Anterior cingulate cortex (tissue), 58 donors: ENCODE measurements around the gene ERGIC2.
"Not testable (repeated sequence)": the region's sequence is repeated elsewhere in the genome, so short reads cannot be mapped to it uniquely, and the experiment has no call there.

ENCODE experiments used
- DNase-seq, 58 donors: peaks; one replicate each; lab custom pipeline; 2025; lab: John Stamatoyannopoulos, UW

Gene ERGIC2, protein sequence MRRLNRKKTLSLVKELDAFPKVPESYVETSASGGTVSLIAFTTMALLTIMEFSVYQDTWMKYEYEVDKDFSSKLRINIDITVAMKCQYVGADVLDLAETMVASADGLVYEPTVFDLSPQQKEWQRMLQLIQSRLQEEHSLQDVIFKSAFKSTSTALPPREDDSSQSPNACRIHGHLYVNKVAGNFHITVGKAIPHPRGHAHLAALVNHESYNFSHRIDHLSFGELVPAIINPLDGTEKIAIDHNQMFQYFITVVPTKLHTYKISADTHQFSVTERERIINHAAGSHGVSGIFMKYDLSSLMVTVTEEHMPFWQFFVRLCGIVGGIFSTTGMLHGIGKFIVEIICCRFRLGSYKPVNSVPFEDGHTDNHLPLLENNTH

DNA sequence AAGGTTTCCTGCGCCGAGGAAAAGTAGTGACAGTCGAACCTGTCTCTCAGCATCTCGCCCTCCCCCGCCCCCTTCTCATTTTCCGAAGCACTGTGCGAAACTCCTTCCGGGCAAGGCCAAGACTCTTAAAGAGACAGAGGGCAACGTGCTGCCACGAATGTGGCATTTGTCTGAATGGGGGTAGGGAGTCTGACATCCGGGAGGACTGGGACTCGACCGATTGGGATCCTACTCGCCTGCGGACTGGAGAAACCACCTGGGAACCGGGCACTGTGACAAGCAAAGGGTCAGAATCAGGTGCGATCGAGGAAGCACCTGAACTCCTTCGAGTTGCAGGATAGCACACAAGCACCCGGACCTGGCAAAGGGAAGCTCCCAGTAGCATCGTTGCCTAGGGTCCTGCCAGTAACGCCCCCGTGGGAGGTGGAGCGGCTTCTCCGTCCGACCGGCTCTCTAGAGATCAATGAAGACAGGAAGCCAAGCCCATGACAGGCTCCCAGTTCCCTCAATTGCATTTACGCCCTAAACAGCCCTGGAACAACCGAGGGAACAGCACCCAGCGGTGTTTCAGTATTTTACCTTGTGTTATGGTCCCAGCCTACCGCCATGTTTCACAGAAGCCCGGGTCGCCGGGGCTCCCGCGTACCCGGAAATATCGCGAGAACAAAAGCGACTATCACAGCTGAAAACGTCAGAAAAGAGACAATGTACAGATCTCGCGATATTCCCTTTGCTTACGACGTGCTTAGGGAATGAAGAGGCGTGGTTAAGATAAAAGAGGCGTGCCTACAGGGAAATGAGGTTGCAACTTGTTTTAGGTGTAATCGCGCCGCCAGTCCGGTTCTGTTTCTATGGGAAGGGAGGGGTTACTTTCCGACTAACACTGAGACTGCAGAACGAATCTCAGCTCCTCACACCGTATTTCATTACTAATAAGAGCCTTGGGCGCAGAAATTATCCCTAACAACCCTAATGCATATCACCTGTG, at the start of gene ERGIC2:
Gene ERGIC2 (minus strand): TSS at position 637 of the 988 bp plus-strand sequence. CDS start 9,539 bp downstream, outside the sequence.
- DNase-seq: peak; percentile 24 to 96 (median 80)

DNA sequence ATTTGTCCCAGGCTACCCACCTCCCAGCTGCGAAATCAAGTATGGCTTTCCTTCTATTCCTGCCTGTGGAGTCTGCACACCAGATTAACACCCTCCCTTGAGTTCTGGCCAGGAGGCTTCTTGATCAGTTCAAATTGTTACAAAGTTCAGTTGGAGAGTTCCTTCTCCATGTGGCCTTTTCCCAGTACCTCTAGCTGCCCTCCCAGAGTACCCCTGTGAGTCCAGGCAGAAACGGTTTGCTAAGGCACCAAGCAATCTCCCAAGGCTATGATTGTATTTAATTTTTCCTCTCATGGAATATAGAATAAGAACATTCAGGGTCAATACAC, 49.7 kb upstream of the ERGIC2 start:
- no peak for DNase-seq

GRCh38 chr12:29429999-29430715, 49.2 kb upstream of the ERGIC2 start:
- DNase-seq: no peak

- no peak for DNase-seq
Measured at GRCh38 chr12:29428633-29429032, 47.7 kb upstream of the ERGIC2 start.

DNA sequence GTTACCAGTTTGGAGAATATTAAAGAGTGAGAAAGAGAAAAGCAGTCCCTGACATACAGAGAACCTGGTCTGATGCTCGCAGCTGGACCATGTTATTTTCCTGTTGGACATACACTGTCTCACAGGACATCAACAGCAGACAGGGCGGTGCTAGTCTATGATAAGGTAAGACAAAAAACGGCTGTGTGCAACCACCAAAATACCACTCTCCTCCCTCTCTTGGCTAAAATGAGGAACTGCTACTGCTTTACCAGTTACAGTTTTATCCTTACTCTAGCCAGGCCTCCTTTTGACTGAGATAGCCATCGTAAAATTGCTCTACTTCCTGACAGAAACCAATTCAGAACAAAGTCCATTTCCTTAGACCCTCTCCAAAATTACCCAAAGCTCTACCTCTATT, 47.0 kb upstream of the ERGIC2 start:
- no peak for DNase-seq

DNA sequence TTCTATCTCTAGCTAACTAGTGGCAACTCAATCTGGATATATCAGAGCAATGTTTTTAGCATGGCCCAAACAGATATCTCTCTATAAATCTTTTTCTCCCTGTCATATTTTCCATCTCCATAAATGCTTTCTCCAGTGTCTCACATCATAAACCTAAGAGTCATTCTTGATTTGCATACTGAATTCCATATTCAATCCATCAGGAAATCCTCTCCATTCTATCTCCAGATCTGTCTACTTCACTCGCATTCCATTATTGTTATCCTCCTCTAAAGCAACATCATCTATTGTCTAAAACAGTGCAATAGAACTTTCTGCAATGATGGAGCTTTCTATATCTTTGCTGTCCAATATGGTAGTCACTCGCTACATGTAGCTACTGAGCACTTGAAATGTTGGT, 45.5 kb upstream of the ERGIC2 start:
- DNase-seq: no peak

DNA sequence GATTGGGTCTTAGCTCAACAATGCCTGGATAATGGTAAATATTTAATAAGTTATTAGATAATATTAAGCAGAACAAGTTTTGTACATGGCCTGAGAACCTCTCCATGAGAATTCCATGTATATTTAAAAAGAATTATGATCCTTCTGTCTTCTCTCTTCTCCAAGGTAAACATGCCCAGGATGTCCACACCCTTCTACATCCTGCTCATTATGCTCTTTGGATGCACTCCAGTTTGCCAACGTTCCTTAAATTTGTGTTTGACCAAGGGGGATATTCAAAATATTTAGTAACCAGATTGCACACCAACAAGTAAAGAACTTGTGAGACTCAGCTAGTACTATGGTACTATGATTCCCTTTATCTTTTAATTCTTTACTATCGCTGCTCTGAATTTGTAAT, 44.8 kb upstream of the ERGIC2 start:
- DNase-seq: no peak

- no peak for DNase-seq
Measured at GRCh38 chr12:29416748-29417147, 35.8 kb upstream of the ERGIC2 start.

DNA sequence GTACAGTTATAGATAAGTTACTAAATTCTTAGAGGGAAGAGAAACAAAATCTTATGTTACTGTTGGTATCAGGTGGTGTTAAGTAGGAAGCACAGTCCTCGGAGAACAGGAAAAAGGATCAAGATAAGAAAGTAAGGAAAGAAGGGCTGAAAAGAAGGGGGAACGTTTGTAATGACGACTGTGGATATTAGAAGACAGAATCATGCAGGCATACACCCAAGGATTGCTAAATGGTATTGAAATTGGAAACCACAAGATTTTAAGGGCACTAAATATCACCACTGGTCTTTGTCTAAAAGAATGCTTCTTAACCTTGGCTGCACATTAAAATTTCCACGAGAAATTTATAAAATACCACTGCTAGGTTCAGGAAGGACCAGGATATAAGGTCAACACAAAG, 34.1 kb upstream of the ERGIC2 start:
- DNase-seq: no peak

- DNase-seq: no peak
Measured at GRCh38 chr12:29414368-29414767, 33.4 kb upstream of the ERGIC2 start.

GRCh38 chr12:29405561-29405960, 24.6 kb upstream of the ERGIC2 start:
- DNase-seq: no peak

DNA sequence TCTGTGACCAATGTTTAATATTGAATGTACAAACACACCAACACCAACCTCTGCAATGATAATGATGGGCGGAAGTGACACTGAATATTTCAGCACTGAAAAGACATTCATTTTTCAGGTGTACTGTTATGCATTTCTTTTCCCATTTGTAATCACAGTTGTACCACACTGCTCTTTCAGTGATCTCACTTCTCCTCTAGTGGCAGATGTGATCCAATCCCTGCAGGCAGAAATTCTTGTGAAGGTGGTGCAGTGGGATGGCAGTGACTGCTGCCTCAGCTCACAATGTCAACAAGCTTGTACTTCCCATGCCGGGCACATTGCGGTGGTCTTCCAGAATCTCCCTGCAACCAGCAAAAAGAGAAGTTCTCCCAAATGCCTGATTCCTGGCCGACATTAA, 23.0 kb upstream of the ERGIC2 start:
- DNase-seq: no peak

GRCh38 chr12:29402437-29402836, 21.5 kb upstream of the ERGIC2 start:
- no peak for DNase-seq

GRCh38 chr12:29398495-29398894, 17.5 kb upstream of the ERGIC2 start:
- no peak for DNase-seq

DNA sequence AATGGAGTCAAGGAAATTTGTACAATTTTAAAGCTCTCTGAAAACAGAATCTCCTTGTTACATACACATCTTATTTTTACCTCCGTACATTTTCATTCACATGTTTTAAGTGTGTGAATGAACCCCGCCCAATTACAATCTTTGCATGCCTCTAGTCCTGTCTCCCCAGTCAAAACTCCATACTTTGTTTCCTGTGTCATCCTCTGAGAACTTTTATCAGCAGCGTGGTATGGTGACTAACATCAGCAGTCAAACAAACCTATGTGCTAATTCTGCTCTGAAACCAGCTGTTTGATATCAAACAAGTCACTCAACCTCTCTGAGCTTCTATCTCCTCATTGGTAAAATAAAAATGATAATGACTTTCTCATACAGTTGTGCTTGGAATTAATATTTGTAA, 15.8 kb upstream of the ERGIC2 start:
- no peak for DNase-seq

- no peak for DNase-seq
Measured at GRCh38 chr12:29395356-29395755, 14.4 kb upstream of the ERGIC2 start.

DNA sequence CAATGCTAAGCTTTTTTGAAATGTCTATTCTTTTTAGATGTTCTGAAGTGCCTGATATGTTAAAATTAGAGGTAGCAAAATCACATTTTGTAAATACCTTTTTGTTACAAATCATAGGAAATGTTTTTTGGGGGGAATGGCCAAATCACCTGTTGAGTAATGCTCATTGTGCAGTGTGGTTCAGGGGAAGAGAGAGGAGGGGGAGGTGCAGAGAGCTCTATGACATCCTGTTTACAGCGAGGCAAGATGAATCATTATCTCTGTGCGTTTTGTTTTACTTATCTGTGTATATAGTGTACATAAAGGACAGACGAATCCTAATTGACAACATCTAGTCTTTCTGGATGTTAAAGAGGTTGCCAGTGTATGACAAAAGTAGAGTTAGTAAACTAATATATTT, 9.4 kb upstream of the ERGIC2 start:
- DNase-seq: not testable (repeated sequence)

- DNase-seq: peak in 1 of 58 donors; percentile 1
Measured at GRCh38 chr12:29389295-29389919, 8.4 kb upstream of the ERGIC2 start.

DNA sequence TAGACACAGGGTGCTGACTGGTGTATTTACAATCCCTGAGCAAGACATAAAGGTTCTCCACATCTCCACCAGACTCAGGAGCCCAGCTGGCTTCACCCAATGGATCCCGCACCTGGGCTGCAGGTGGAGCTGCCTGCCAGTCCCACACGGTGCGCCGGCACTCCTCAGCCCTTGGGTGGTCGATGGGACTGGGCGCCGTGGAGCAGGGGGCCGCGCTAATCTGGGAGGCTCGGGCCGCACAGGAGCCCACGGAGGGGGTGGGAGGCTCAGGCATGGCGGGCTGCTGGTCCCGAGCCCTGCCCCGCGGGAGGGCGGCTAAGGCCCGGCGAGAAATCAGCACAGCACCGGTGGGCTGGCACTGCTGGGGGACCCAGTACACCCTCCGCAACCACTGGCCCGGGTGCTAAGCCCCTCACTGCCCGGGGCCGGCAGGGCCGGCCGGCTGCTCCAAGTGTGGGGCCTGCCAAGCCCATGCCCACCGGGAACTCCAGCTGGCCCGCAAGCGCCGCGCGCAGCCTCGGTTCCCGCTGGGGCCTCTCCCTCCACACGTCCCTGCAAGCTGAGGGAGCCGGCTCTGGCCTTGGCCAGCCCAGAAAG, 5.2 kb upstream of the ERGIC2 start:
- DNase-seq: not testable (repeated sequence)

DNA sequence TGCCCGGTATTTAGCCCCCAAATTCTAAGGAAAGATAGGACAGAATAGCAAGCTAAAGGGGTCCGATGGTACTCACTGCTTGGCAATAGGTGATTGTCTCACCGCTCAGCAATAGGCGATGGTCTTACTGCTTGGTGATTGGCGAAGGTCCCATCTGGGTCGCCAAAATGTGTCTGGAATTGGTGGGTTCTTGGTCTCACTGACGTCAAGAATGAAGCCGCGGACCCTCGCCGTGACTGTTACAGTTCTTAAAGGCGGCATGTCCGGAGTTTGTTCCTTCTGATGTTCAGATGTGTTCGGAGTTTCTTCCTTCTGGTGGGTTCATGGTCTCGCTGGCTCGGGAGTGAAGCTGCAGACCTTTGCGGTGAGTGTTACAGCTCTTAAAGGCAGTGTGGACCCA, 4.2 kb upstream of the ERGIC2 start:
- DNase-seq: not testable (repeated sequence)
